ENCODE measurements around the gene NUP133.
"Not testable (repeated sequence)": the region's sequence is repeated elsewhere in the genome, so short reads cannot be mapped to it uniquely, and the experiment has no call there.

NUP133 gene

GRCh38 chr1:229508823-229509337 is 739 bp upstream of the NUP133 start:
- no peak for DNase-seq

GRCh38 chr1:229507502-229507901 is 639 bp downstream of the NUP133 start:
- no peak for DNase-seq

- DNase-seq = no peak
Observed at GRCh38 chr1:229506633-229507032, 1.5 kb downstream of the NUP133 start.

DNA sequence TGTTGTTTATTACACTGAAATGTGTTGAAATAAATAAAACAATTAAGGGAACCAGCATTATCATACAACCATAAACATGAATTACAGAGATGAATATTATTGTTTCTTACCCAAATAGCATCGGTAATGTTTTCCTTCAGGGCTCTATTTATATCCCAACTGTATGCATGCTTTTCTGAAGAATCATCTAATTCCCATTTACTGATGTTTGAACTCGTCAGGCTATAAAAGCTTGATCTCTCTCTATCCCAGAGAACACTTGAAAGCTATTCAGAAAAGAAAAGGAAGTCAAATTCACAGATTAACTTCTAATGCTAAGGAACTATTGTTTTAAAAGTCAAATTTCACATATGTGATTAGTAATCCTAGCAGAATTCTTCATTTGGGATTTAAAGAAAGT is 12.4 kb downstream of the NUP133 start:
- no peak for DNase-seq

DNA sequence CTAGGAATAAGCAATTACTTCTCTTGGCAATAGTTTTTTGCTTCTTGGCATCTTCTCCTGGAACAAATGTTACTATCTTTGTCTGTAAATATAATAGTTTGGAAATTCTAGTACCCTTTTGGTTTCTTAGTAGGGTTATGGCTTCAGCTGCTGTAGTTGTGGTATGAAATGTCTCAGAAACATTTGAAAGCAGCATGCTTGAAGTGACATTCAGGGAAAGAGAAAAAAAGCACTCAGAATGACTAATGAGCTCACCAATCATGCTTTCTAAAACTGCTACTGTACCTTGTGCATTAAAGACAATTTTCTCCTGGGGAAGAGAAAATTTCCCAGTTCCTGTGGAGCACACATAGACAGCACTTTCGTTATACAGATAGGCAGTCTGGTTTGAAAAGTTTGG is 21.0 kb downstream of the NUP133 start:
- DNase-seq = no peak

GRCh38 chr1:229485318-229485717 is 22.8 kb downstream of the NUP133 start:
- no peak for DNase-seq

- no peak for DNase-seq
Observed at GRCh38 chr1:229482511-229482910, 25.6 kb downstream of the NUP133 start.

DNA sequence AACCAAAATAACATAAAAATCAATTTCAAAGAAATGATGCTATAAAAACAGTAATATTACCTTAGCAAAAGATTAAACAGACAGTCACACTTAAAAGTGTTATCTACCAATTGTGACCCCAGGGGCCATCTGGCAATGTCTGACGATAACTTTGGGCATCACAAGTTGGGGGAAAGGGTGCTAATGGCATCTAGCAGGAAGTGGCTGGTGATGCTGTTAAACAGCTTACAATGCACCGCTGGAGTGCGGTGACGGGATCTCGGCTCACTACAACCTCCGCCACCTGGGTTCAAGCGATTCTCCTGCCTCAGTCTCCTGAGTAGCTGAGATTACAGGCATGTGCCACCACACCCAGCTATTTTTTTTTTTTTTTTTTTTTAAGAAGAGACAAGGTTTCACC is 27.6 kb downstream of the NUP133 start:
- DNase-seq = no peak

DNA sequence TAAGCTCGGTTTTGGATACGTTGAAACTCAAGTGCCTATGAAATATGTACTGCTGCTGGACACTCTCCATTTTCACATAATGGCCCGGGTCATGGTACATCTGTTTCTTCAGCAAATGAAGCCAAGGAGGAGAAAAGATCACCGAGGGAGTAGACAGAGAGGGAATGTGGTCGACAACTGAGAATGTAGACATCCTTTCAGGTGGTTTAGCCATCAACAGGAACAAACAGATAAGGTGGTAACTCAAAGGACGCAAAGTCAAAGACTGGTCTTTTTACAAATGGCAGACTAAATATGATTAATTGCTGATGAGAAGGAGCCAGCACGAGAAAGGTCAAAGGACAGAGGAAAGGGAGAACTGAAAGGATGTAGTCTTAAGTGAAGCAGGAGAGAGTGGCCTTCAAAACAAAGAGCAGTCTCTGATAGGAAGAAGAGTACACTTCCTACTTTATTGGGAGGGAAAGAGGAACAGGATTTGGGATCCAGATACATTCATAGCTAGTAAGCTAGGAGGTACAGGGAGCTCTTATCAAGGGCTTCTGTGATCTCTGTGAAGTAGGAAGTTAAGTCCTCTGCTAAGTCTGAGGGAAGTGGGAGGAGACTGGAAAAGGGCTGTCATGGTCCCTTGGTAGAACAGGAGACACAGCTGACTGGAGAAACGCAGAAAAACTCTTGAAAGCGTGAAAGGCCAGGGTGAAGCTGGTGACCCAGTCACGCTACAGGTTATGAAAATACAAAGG is 28.3 kb downstream of the NUP133 start:
- no peak for DNase-seq

- no peak for DNase-seq
Observed at GRCh38 chr1:229478852-229479251, 29.3 kb downstream of the NUP133 start.

DNA sequence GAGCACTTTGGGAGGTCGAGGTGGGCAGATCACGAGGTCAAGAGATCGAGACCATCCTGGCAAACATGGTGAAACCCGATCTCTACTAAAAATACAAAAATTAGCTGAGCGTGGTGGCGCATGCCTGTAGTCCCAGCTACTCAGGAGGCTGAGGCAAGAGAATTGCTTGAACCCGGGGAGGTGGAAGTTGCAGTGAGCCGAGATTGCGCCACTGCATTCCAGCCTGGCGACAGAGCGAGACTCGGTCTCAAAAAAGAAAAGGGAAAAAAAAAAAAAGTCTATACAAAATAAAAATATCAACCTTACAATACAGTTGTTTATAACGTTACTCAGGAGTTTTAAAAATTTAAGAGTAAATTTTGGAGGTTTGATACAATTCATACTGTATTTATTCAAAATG is 32.3 kb downstream of the NUP133 start:
- DNase-seq = not testable (repeated sequence)

DNA sequence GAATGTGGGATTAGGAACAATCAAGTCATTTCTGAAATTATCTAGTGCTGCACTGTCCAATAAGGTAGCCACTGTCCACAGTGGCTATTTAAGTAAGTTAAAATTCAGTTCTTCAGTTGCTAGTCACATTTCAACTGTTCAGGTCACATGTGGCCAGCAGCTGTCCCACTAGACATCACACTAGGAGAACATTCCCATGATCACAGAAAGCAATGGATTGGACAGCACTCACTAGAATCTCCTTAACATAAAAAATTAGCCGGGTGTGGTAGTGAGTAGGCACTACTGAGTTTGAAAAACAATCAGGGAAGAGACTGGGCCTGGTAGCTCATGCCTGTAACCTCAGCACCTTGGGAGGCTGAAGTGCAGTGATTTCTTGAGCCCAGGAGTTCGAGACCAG is 33.6 kb downstream of the NUP133 start:
- no peak for DNase-seq

DNA sequence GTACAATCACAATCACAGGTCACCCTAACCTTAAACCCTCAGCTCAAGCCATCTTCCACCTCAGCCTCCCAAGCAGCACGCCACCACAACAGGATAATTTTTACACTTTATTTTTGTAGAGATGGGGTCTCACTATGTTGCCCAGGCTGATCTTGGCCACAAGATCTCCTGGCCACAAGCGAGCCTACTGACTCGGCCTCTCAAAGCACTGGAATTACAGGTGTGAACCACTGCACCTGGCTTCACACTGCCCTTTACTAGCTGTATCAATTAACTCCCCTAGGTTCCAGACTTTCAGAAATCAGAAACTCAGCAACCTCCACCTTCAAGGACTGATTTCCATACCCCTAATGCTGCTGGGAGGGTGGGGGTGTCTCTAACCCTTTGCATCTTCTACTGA is 37.0 kb downstream of the NUP133 start:
- no peak for DNase-seq

DNA sequence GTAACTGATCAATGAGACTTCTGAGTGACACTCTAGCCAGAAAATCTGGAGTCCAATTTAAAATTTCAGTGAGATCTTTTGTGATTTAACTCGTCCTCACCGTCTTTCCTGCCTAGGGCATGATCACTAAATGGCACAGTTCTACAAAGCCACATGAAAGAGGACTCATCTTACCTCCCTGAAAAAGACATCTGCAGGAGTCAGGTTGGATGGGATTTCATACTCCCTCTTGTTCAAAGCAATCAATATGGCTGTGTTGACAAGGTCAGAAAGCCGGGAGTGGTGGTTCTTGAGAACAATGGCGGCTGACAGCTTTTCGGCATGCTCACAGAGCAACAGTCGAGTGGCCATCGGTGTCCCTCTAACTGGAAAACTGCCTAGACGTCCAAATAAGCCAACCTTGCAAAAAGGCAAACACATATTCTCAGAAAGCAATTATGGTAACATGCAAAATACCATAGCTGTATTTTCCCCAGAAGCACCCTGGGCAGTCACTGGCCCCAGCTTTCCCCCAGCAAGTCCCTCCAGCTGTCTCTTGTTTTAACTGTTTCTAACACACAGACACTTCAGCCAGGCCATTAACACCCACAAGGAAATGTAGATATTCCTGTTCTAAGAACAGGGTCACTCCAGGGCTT is 37.6 kb downstream of the NUP133 start:
- DNase-seq = no peak

- no peak for DNase-seq
Observed at GRCh38 chr1:229466887-229467286, 41.3 kb downstream of the NUP133 start.

DNA sequence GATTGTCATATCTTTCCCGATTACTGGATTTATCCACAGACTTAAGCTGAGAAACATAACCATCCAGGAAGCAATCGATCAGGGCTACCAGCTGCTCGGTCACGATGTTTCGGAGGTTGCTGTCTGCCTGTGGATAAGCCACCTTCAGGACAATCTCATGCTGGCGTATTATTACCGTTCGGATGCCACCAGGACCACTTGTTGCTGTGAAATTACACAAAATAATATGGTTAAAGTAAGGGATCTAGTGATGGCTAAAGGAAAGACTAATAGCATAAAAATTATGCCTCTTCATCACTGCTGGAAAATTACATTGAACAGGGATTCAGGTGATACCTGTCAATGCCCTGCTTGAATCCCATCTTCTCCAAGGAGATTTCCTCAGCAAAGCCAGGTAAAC is 43.5 kb downstream of the NUP133 start:
- no peak for DNase-seq

DNA sequence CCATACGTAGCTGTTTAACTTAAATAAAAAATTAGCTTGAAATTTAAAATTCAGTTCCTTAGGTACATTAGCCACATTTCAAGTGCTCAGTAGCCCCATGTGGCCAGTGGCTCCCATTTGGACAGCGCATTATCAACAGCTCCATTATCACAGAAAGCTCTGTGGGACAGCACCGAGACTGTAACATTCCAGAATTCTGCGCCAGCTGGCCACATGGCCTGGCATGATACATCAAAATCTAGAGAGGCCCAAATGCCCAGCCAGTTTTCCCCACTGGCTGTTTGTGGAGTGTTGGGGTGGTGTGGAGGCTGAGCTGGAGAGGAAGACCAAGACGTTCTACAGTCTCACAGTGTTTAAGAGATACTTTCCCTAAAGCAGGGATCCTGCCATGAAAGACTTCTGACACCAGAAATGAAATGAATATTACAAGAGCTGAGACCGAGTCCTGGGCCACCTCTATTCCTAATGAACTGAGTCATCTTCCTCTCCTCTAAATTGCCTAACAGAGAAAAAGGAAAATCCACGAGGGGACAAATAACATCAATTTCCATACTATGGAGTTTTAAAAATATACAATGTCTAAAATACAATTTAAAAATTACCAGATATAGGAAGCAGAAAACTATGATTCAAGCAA is 47.0 kb downstream of the NUP133 start:
- no peak for DNase-seq

DNA sequence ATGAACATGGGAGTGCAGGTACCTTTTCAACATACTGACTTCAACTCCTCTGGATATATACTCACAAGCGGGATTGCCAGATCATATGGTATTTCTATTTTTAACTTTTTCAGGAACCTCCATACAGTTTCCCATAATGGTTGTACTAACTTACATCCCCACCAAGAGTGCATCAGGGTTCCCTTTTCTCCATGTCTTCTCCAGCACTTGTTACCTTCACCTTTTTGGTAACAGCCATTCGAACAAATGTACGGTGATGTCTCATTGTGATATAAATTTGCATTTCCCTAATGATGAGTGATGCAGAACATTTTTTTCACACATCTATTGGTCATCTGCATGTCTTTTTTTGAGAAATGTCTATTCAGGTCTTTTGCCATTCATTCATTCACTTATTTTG is 48.3 kb downstream of the NUP133 start:
- no peak for DNase-seq

DNA sequence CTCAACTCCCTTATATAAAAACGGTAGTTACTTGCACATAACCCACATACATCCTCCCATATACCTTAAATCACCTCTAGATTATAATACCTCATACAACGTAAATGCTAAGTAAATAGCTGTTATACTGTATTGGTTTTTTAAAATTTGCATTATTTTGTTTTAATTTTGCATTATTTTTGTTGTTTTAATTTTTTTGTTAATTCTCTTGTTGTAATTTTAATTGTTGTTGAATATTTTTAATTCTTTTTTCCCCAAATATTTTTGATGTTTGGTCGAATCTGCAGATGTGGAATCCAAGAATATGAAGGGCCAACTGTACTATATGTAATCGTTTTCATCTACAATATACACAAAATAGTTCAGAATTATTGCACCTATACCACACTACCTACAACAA is 50.7 kb downstream of the NUP133 start:
- no peak for DNase-seq

DNA sequence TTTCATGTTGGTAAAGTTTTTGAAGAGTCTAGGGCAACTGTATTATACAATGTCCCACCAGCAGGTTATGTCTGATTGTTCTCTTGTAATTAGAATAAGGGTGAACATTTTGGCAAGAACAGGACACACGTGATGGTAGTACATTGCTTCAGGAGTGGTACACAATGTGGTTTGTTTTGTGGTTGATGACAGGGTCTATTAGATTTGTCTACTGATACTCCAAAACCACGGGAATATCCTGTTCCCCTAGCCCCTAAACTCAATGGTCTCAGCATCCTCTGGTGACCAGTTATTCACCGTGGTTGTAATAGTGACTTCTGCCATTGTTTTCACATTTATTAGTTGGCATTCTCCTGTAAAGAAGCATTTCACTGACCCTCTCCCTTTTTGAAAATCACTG is 52.1 kb downstream of the NUP133 start:
- no peak for DNase-seq

GRCh38 chr1:229454056-229454455 is 54.1 kb downstream of the NUP133 start:
- no peak for DNase-seq

GRCh38 chr1:229452956-229453801 is 55.0 kb downstream of the NUP133 start:
- DNase-seq = no peak

DNA sequence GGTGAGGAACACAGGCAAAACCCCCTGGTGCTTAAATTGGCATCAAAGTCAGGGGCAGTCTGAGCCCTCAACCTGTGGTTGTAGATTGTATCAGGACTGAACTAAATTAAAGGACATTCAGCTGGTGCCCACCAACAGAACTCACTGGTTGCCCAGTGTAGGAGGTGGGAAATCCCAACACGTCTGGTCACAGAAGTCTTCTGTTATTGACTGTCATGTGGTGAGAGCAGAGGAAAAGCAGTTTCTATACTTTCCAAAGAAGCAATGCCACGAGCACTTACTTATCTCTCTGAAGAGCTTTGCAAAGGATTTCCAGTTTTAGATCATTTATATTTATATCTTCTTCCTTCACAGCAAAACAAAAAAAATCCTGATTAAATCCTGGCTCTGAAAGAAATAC is 59.3 kb downstream of the NUP133 start:
- no peak for DNase-seq

All from stimulated activated CD4-positive, alpha-beta T cell treated with anti-CD3 and anti-CD28 coated beads, Interleukin-2, amount 100 ng/mL, for 24 hours (primary cell).